ENCODE data around the gene TPT1.

The TPT1 gene

GRCh38 chr13:45331692-45332035, 9.3 kb downstream of the TPT1 start:
- no peaks in the 10 kb centered on the region for H3K79me2 ChIP-seq (ENCODE audit: insufficient read depth, low read length)
- peaks cover 22% of the 10 kb centered on the region for H3F3A ChIP-seq (ENCODE audit: insufficient read depth, low read length)
- H4K20me1 ChIP-seq (ENCODE audit: insufficient read depth, low read length): no peaks in the 10 kb centered on the region
- TF ChIP-seq CTCF (IDR thresholded peaks at IDR 0.05; ENCODE audit: low read length): no peak
- TF ChIP-seq EZH2 (IDR thresholded peaks at IDR 0.05; ENCODE audit: borderline replicate concordance, low read length): no peak
- no peak overlapping the region for H2AFZ ChIP-seq (ENCODE audit: low read length)
- H3K9ac ChIP-seq (ENCODE audit: low read length): no peak overlapping the region
- H3K4me3 ChIP-seq (ENCODE audit: low read depth, low read length, poor library complexity, severe bottlenecking): no peak overlapping the region
- peaks cover 28% of the 10 kb centered on the region for H3K36me3 ChIP-seq (ENCODE audit: insufficient read depth, low read length)
- H3K4me2 ChIP-seq (ENCODE audit: low read length): no peak overlapping the region
- no peaks in the 10 kb centered on the region for H3K9me3 ChIP-seq (ENCODE audit: low read length)
- no peaks in the 10 kb centered on the region for H3K9me2 ChIP-seq (ENCODE audit: low read depth, low read length)
- no peak overlapping the region for H3K27ac ChIP-seq (ENCODE audit: low read depth, low read length, poor library complexity, severe bottlenecking)
- no peaks in the 10 kb centered on the region for H3K27me3 ChIP-seq (ENCODE audit: insufficient read depth, low read length)
- H3K4me1 ChIP-seq (ENCODE audit: insufficient read depth, low read length, severe bottlenecking): peaks cover 15% of the 10 kb centered on the region

GRCh38 chr13:45331123-45331619, 9.8 kb downstream of the TPT1 start:
- Histone ChIP-seq H4K20me1 (ENCODE audit: insufficient read depth, low read length) (no peaks in the 10 kb centered on the region), H3K36me3 (ENCODE audit: insufficient read depth, low read length) (peaks cover 23% of the 10 kb centered on the region), H3K9me3 (ENCODE audit: low read length) (no peaks in the 10 kb centered on the region), H3K4me3 (ENCODE audit: low read depth, low read length, poor library complexity, severe bottlenecking) (no peak overlapping the region), H3K4me2 (ENCODE audit: low read length) (no peak overlapping the region), H3K79me2 (ENCODE audit: insufficient read depth, low read length) (no peaks in the 10 kb centered on the region), H3K9me2 (ENCODE audit: low read depth, low read length) (no peaks in the 10 kb centered on the region), H3K4me1 (ENCODE audit: insufficient read depth, low read length, severe bottlenecking) (peaks cover 15% of the 10 kb centered on the region), H3K27me3 (ENCODE audit: insufficient read depth, low read length) (no peaks in the 10 kb centered on the region), H3K9ac (ENCODE audit: low read length) (no peak overlapping the region), H2AFZ (ENCODE audit: low read length) (no peak overlapping the region), H3K27ac (ENCODE audit: low read depth, low read length, poor library complexity, severe bottlenecking) (no peak overlapping the region), H3F3A (ENCODE audit: insufficient read depth, low read length) (peaks cover 22% of the 10 kb centered on the region)
- TF ChIP-seq EZH2 (IDR thresholded peaks at IDR 0.05; ENCODE audit: borderline replicate concordance, low read length) (no peak), CTCF (IDR thresholded peaks at IDR 0.05; ENCODE audit: low read length) (no peak)

GRCh38 chr13:45328661-45329111, 12.3 kb downstream of the TPT1 start:
- Histone ChIP-seq H3K36me3 (ENCODE audit: insufficient read depth, low read length) (no peaks in the 10 kb centered on the region), H3K9me2 (ENCODE audit: low read depth, low read length) (no peaks in the 10 kb centered on the region), H4K20me1 (ENCODE audit: insufficient read depth, low read length) (no peaks in the 10 kb centered on the region), H3K27ac (ENCODE audit: low read depth, low read length, poor library complexity, severe bottlenecking) (no peak overlapping the region), H3F3A (ENCODE audit: insufficient read depth, low read length) (peaks cover 1% of the 10 kb centered on the region; the same call in 1 of the 2 replicates), H3K79me2 (ENCODE audit: insufficient read depth, low read length) (no peaks in the 10 kb centered on the region), H3K9ac (ENCODE audit: low read length) (no peak overlapping the region), H3K4me2 (ENCODE audit: low read length) (no peak overlapping the region), H3K27me3 (ENCODE audit: insufficient read depth, low read length) (no peaks in the 10 kb centered on the region), H3K4me3 (ENCODE audit: low read depth, low read length, poor library complexity, severe bottlenecking) (no peak overlapping the region), H3K4me1 (ENCODE audit: insufficient read depth, low read length, severe bottlenecking) (peaks cover 15% of the 10 kb centered on the region), H2AFZ (ENCODE audit: low read length) (no peak overlapping the region), H3K9me3 (ENCODE audit: low read length) (no peaks in the 10 kb centered on the region)
- TF ChIP-seq CTCF (IDR thresholded peaks at IDR 0.05; ENCODE audit: low read length) (no peak), EZH2 (IDR thresholded peaks at IDR 0.05; ENCODE audit: borderline replicate concordance, low read length) (no peak)
